ENCODE results near the gene DYNLT2. TPM values are rescaled to one million over a fixed set of nuclear protein-coding genes. Genes with fewer than 3 reads are reported as not detected.

The DYNLT2 gene
- total and polyA plus RNA-seq, 2 experiments from 2014 or later, result 2.9 to 3.1 TPM

DNA sequence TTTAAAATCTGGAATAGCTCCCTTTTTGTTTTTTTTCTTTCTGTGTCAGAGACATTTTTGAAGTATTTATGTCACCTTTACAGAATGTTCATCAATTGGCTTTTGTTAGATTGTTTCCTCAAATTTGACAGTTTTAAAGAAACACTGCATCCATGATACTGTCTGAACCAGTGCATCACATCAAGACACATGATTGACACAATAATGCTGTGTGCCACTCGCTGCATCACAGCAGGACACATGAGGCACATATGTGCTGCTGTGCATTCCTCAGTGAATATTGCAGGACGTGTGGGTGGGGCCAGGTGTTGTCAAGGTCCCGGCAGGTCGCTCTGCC is 37.4 kb upstream of the DYNLT2 start:
- Histone ChIP-seq H3K27me3 (no peaks in the 10 kb centered on the region), H3K4me3 (no peak overlapping the region), H4K20me1 (ENCODE audit: insufficient read depth, poor library complexity, severe bottlenecking) (no peaks in the 10 kb centered on the region), H3K4me2 (no peak overlapping the region), H3K27ac (no peak overlapping the region), H3K4me1 (ENCODE audit: insufficient read depth) (peaks cover 14% of the 10 kb centered on the region), H3K9me2 (replicated peaks; ENCODE audit: insufficient read depth) (no peaks in the 10 kb centered on the region), H3K36me3 (replicated peaks; ENCODE audit: insufficient read depth, low read depth) (no peaks in the 10 kb centered on the region), H3K9me3 (ENCODE audit: low read depth) (no peaks in the 10 kb centered on the region), H2AFZ (no peak overlapping the region), H3K79me2 (peaks cover 16% of the 10 kb centered on the region)
- 80% methylated on average over 4 of the region's 4 CpGs for WGBS (ENCODE audit: low lambda C conversion rate, missing lambda C conversion rate)
- no peak for DNase-seq (ENCODE audit: low spot score)
- no peak for TF ChIP-seq EZH2phosphoT487 (IDR thresholded peaks at IDR 0.05; ENCODE audit: low read depth, severe bottlenecking, unreplicated experiment)
- no peak for TF ChIP-seq CTCF (IDR thresholded peaks at IDR 0.05; ENCODE audit: poor library complexity)
- TF ChIP-seq EZH2 (IDR thresholded peaks at IDR 0.05; ENCODE audit: borderline replicate concordance), result no peak

- no peak for DNase-seq (ENCODE audit: low spot score)
- Histone ChIP-seq H2AFZ (no peak overlapping the region), H3K36me3 (replicated peaks; ENCODE audit: insufficient read depth, low read depth) (no peaks in the 10 kb centered on the region), H3K4me2 (no peak overlapping the region), H3K27ac (no peak overlapping the region), H4K20me1 (ENCODE audit: insufficient read depth, poor library complexity, severe bottlenecking) (no peaks in the 10 kb centered on the region), H3K79me2 (peaks cover 16% of the 10 kb centered on the region), H3K27me3 (no peaks in the 10 kb centered on the region), H3K9me3 (ENCODE audit: low read depth) (no peaks in the 10 kb centered on the region), H3K4me1 (ENCODE audit: insufficient read depth) (peaks cover 14% of the 10 kb centered on the region), H3K9me2 (replicated peaks; ENCODE audit: insufficient read depth) (no peaks in the 10 kb centered on the region), H3K4me3 (no peak overlapping the region)
- 79% methylated on average over 7 of the region's 7 CpGs for WGBS (ENCODE audit: low lambda C conversion rate, missing lambda C conversion rate)
- TF ChIP-seq EZH2phosphoT487 (IDR thresholded peaks at IDR 0.05; ENCODE audit: low read depth, severe bottlenecking, unreplicated experiment), result no peak
- no peak for TF ChIP-seq EZH2 (IDR thresholded peaks at IDR 0.05; ENCODE audit: borderline replicate concordance)
Observed at GRCh38 chr6:169787797-169788196, 36.4 kb upstream of the DYNLT2 start.

GRCh38 chr6:169786349-169786748 is 35.0 kb upstream of the DYNLT2 start:
- DNase-seq (ENCODE audit: low spot score), result no peak
- no peak overlapping the region for H2AFZ ChIP-seq
- no peaks in the 10 kb centered on the region for H3K9me3 ChIP-seq (ENCODE audit: low read depth)
- H3K36me3 ChIP-seq (replicated peaks; ENCODE audit: insufficient read depth, low read depth), result no peaks in the 10 kb centered on the region
- H3K27me3 ChIP-seq, result no peaks in the 10 kb centered on the region
- peaks cover 5% of the 10 kb centered on the region for H3K79me2 ChIP-seq
- H3K4me2 ChIP-seq, result no peak overlapping the region
- no peak overlapping the region for H3K27ac ChIP-seq
- peaks cover 13% of the 10 kb centered on the region for H3K4me1 ChIP-seq (ENCODE audit: insufficient read depth)
- no peaks in the 10 kb centered on the region for H4K20me1 ChIP-seq (ENCODE audit: insufficient read depth, poor library complexity, severe bottlenecking)
- no peak for TF ChIP-seq EZH2 (IDR thresholded peaks at IDR 0.05; ENCODE audit: borderline replicate concordance)
- TF ChIP-seq EZH2phosphoT487 (IDR thresholded peaks at IDR 0.05; ENCODE audit: low read depth, severe bottlenecking, unreplicated experiment), result no peak
- no peak for TF ChIP-seq CTCF (IDR thresholded peaks at IDR 0.05; ENCODE audit: poor library complexity)
- H3K9me2 ChIP-seq (replicated peaks; ENCODE audit: insufficient read depth), result no peaks in the 10 kb centered on the region
- 90% methylated on average over 5 of the region's 5 CpGs for WGBS (ENCODE audit: low lambda C conversion rate, missing lambda C conversion rate)
- H3K4me3 ChIP-seq, result no peak overlapping the region

DNA sequence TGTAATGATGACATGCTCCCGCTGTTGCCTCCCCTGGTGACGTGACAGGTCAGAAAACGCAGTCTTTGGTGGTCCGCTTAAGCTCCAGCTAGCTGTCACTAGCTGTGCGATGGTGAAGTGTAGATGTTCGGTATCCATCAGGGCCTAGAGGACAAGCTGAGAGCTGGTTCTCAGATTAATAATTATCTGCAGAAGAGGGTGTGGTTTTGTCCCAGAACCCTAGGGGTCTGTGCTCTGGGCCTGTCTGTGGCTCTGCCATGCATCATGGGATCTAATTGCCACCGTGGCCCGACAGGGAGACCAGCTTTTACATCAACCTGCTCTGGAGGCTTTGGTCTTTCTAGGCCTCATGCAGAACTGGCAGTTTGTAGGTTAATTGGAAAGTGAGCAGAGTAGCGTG is 34.2 kb upstream of the DYNLT2 start:
- no peaks in the 10 kb centered on the region for H4K20me1 ChIP-seq (ENCODE audit: insufficient read depth, poor library complexity, severe bottlenecking)
- H3K36me3 ChIP-seq (replicated peaks; ENCODE audit: insufficient read depth, low read depth), result no peaks in the 10 kb centered on the region
- H3K79me2 ChIP-seq, result no peaks in the 10 kb centered on the region
- peaks cover 7% of the 10 kb centered on the region for H3K4me1 ChIP-seq (ENCODE audit: insufficient read depth)
- H3K27ac ChIP-seq, result no peak overlapping the region
- no peak for TF ChIP-seq EZH2phosphoT487 (IDR thresholded peaks at IDR 0.05; ENCODE audit: low read depth, severe bottlenecking, unreplicated experiment)
- no peak for TF ChIP-seq EZH2 (IDR thresholded peaks at IDR 0.05; ENCODE audit: borderline replicate concordance)
- no peak for TF ChIP-seq CTCF (IDR thresholded peaks at IDR 0.05; ENCODE audit: poor library complexity)
- no peak overlapping the region for H3K4me2 ChIP-seq
- H3K9me2 ChIP-seq (replicated peaks; ENCODE audit: insufficient read depth), result no peaks in the 10 kb centered on the region
- WGBS (ENCODE audit: low lambda C conversion rate, missing lambda C conversion rate), result 94% methylated on average over 9 of the region's 9 CpGs
- H3K9me3 ChIP-seq (ENCODE audit: low read depth), result no peaks in the 10 kb centered on the region
- no peak overlapping the region for H3K4me3 ChIP-seq
- DNase-seq (ENCODE audit: low spot score), result no peak
- no peak overlapping the region for H2AFZ ChIP-seq
- no peaks in the 10 kb centered on the region for H3K27me3 ChIP-seq

Data from hepatocyte (in vitro differentiated cells).